Suprapubic skin (tissue), 4 donors: ENCODE results near the gene LDB2.

ENCODE experiments used
- CTCF ChIP-seq, 2 donors: fragments of 200-600 bp in 1 of 2; fragments of 450-650 bp in 1 of 2; sonication (generic) in 1 of 2; IDR thresholded peaks; one replicate each; pipeline ENCODE4 v1.5.1; 2016 to 2019; ENCODE audit warnings: antibody characterized with exemption in 2 of 2, mild to moderate bottlenecking in 1 of 2, moderate library complexity in 1 of 2
- EP300 ChIP-seq: sonication (generic); formaldehyde crosslinking; IDR thresholded peaks from one replicate; pipeline ENCODE4 v1.6.1; 2017; ENCODE audit warnings: antibody characterized with exemption
- POLR2A ChIP-seq, 2 donors: fragments of 450-650 bp; IDR thresholded peaks; one replicate each; pipeline ENCODE4 v1.6.1; 2017; ENCODE audit warnings: antibody characterized with exemption in 2 of 2, mild to moderate bottlenecking in 2 of 2, moderate library complexity in 2 of 2
- POLR2AphosphoS5 ChIP-seq, 3 donors: sonication (generic); formaldehyde crosslinking; IDR thresholded peaks; one replicate each; pipeline ENCODE4 v1.6.1; 2017; ENCODE audit warnings: antibody characterized with exemption in 3 of 3

- TF ChIP-seq POLR2AphosphoS5 (IDR thresholded peaks at IDR 0.05) (no peak), CTCF (IDR thresholded peaks at IDR 0.05) (no peak), POLR2A (IDR thresholded peaks at IDR 0.05) (no peak), EP300 (no peak)
Measured at GRCh38 chr4:16582526-16582925, 315.9 kb downstream of the LDB2 start.
